IMR-90 (cell line): ENCODE results near the gene ALOX15. TPM values are rescaled to one million over a fixed set of nuclear protein-coding genes. Genes with fewer than 3 reads are reported as not detected.

ENCODE experiments used
- ATAC-seq: fragments of 200-7000 bp; cut with Tn5 transposase; 2 replicates; pipeline ENCODE4 v1.9.1; 2020; ENCODE audit warnings: low read depth, mild to moderate bottlenecking, moderate library complexity
- BruUV-seq: library from RNA; stranded (reverse); fragments of 400-500 nt; replicated peaks from 2 replicates; lab custom pipeline; 2021; lab: Mats Ljungman, UMichigan
- CTCF ChIA-PET: fragments of 300-600 bp; formaldehyde crosslinking; extraction: SDS; loops from one replicate; lab custom pipeline; 2021; ENCODE audit warnings: antibody characterized with exemption; lab: Yijun Ruan, JAX
- POLR2A ChIA-PET: fragments of 300-600 bp; sonication (Branson Sonifier 250); formaldehyde crosslinking; loops from one replicate; lab custom pipeline; 2022; ENCODE audit warnings: antibody characterized with exemption; ENCODE audit not compliant: unreplicated experiment; lab: Charles Lee
- DNase-seq: peaks from one replicate; pipeline ENCODE4 v3.0.0; 2013
- H2AFZ ChIP-seq: replicated peaks from 2 replicates; pipeline ENCODE3; 2013; ENCODE audit warnings: low read length, mild to moderate bottlenecking; ENCODE audit not compliant: poor library complexity
- H2AK5ac ChIP-seq: 2 replicates; pipeline ENCODE4 v1.6.1; 2013; ENCODE audit warnings: low read depth, low read length, inconsistent platforms
- H2AK9ac ChIP-seq: replicated peaks from 2 replicates; pipeline ENCODE3; 2013; ENCODE audit warnings: mild to moderate bottlenecking, low read depth, low read length, moderate library complexity; ENCODE audit not compliant: poor library complexity
- H2BK120ac ChIP-seq: 2 replicates; pipeline ENCODE4 v1.6.1; 2013; ENCODE audit warnings: low read depth, low read length, inconsistent platforms
- H2BK15ac ChIP-seq: 3 replicates; pipeline ENCODE4 v1.6.1; 2013; ENCODE audit warnings: low read depth, low read length, inconsistent platforms
- H2BK20ac ChIP-seq: 2 replicates; pipeline ENCODE4 v1.6.1; 2013; ENCODE audit warnings: low read depth, mild to moderate bottlenecking, inconsistent platforms, low read length, moderate library complexity
- H2BK5ac ChIP-seq: 2 replicates; pipeline ENCODE4 v1.6.1; 2013; ENCODE audit warnings: mild to moderate bottlenecking, low read depth, low read length, inconsistent platforms; ENCODE audit not compliant: poor library complexity, severe bottlenecking
- H3K14ac ChIP-seq: replicated peaks from 2 replicates; pipeline ENCODE4 v1.6.1; 2013; ENCODE audit warnings: low read depth, low read length, inconsistent platforms
- H3K18ac ChIP-seq: 2 replicates; pipeline ENCODE4 v1.6.1; 2013; ENCODE audit warnings: low read depth, low read length, control low read depth
- H3K23ac ChIP-seq: 2 replicates; pipeline ENCODE4 v1.6.1; 2013; ENCODE audit warnings: low read depth, low read length, inconsistent platforms
- H3K27ac ChIP-seq: 2 replicates; pipeline ENCODE4 v1.5.1; 2013; ENCODE audit warnings: mild to moderate bottlenecking, control low read depth, low read length; ENCODE audit not compliant: insufficient read depth
- H3K27me3 ChIP-seq: 2 replicates; pipeline ENCODE4 v1.6.1; 2013; ENCODE audit warnings: low read length; ENCODE audit not compliant: control insufficient read depth, insufficient read depth
- H3K36me3 ChIP-seq: 2 replicates; pipeline ENCODE4 v1.6.1; 2013; ENCODE audit warnings: low read length, mixed read lengths; ENCODE audit not compliant: control insufficient read depth, insufficient read depth
- H3K4ac ChIP-seq: 2 replicates; pipeline ENCODE4 v1.6.1; 2013; ENCODE audit warnings: low read depth, low read length, inconsistent platforms
- H3K4me1 ChIP-seq: 2 replicates; pipeline ENCODE4 v1.6.1; 2013; ENCODE audit warnings: low read length, mixed read lengths; ENCODE audit not compliant: control insufficient read depth, insufficient read depth
- H3K4me2 ChIP-seq: 2 replicates; pipeline ENCODE4 v1.6.1; 2013; ENCODE audit warnings: low read depth, mild to moderate bottlenecking, control low read depth, low read length, moderate library complexity
- H3K4me3 ChIP-seq: 2 replicates; pipeline ENCODE4 v1.5.1; 2013; ENCODE audit warnings: low read depth, mild to moderate bottlenecking, control low read depth, low read length, moderate library complexity; ENCODE audit not compliant: insufficient read depth
- H3K56ac ChIP-seq: 2 replicates; pipeline ENCODE4 v1.6.1; 2013; ENCODE audit warnings: low read length, inconsistent platforms; ENCODE audit not compliant: insufficient read depth; ENCODE audit errors: extremely low read depth
- H3K79me1 ChIP-seq, 2 experiments: 2 replicates each; pipeline ENCODE4 v1.6.1; 2013; ENCODE audit warnings: low read length in 2 of 2, inconsistent platforms in 1 of 2, low read depth in 1 of 2
- H3K9ac ChIP-seq: 2 replicates; pipeline ENCODE4 v1.6.1; 2013; ENCODE audit warnings: low read depth, low read length, control low read depth
- H3K9me1 ChIP-seq: 2 replicates; pipeline ENCODE4 v1.6.1; 2013; ENCODE audit warnings: low read length, inconsistent platforms; ENCODE audit not compliant: insufficient read depth
- H3K9me3 ChIP-seq: 2 replicates; pipeline ENCODE4 v1.6.1; 2013; ENCODE audit warnings: low read length; ENCODE audit not compliant: control insufficient read depth, insufficient read depth
- H4K20me1 ChIP-seq: 2 replicates; pipeline ENCODE4 v1.6.1; 2013; ENCODE audit warnings: low read length, inconsistent platforms; ENCODE audit not compliant: insufficient read depth
- H4K5ac ChIP-seq: 2 replicates; pipeline ENCODE4 v1.6.1; 2013; ENCODE audit warnings: mild to moderate bottlenecking, low read depth, low read length, control low read depth
- H4K8ac ChIP-seq, 2 experiments: 2 replicates each; pipeline ENCODE4 v1.6.1; 2013; ENCODE audit warnings: low read depth in 2 of 2, low read length in 2 of 2, control low read depth in 1 of 2, inconsistent platforms in 1 of 2
- H4K91ac ChIP-seq: 2 replicates; pipeline ENCODE4 v1.6.1; 2013; ENCODE audit warnings: low read depth, low read length, inconsistent platforms; ENCODE audit not compliant: insufficient read depth
- BHLHE40 ChIP-seq: fragments of 150-350 bp; IDR thresholded peaks from 2 replicates; pipeline ENCODE4 v1.6.1; 2016; ENCODE audit warnings: mild to moderate bottlenecking, low read depth, low read length
- CEBPB ChIP-seq: IDR thresholded peaks from 2 replicates; pipeline ENCODE4 v1.6.1; 2012; ENCODE audit warnings: low read depth, low read length, improper control_type of control experiment
- POLR2A ChIP-seq: IDR thresholded peaks from 2 replicates; pipeline ENCODE4 v1.6.1; 2012; ENCODE audit warnings: mild to moderate bottlenecking, low read depth, low read length
- WGBS, 2 experiments: methylation state at CpG; one replicate each; pipeline versions ENCODE4 v1.1.5 to v1.1.7; 2013; ENCODE audit warnings: missing lambda C conversion rate in 2 of 2; ENCODE audit not compliant: insufficient read length in 1 of 2; ENCODE audit errors: extremely low coverage in 2 of 2; 5-methylcytosine and 5-hydroxymethylcytosine counted together
- dilution Hi-C: fragments of 300-500 bp; cut with HindIII; formaldehyde crosslinking; loops from one replicate; pipeline ENCODE4 v1.14.3; 2018; ENCODE audit warnings: low sequenced_read_pairs; ENCODE audit not compliant: unreplicated experiment
- in situ Hi-C: fragments of 300-500 bp; cut with MboI; formaldehyde crosslinking; loops from 3 replicates; pipeline ENCODE4 v1.14.3; 2019; ENCODE audit warnings: low sequenced_read_pairs, inconsistent platforms, mixed read lengths
- intact Hi-C: fragments of 100-400 bp; cut with micrococcal nuclease; formaldehyde crosslinking; loops from 2 replicates; pipeline ENCODE4 v1.10.0; 2022
- polyA plus RNA-seq, 3 experiments: library from polyadenylated mRNA; depleted of rRNA; stranded (reverse); fragments of >200 nt; gene quantifications; 2 replicates each; pipeline ENCODE4 v1.2.3, GENCODE V29; 2012; ENCODE audit warnings: low replicate concordance in 1 of 3
- total RNA-seq: library from RNA; depleted of rRNA; stranded (reverse); fragments of >200 nt; gene quantifications from 2 replicates; pipeline ENCODE4 v1.2.3, GENCODE V29; 2012
- TF ChIP-seq, protein P1 (sequence below): fragments of 150-350 bp; IDR thresholded peaks from 2 replicates; pipeline ENCODE4 v1.6.1; 2016; ENCODE audit warnings: low read depth, mild to moderate bottlenecking, low read length, moderate library complexity, borderline replicate concordance
- TF ChIP-seq, protein P2 (sequence below): conservative IDR thresholded peaks from 2 replicates; pipeline ENCODE4 v1.5.1; 2012; ENCODE audit warnings: mild to moderate bottlenecking, low read depth, low read length, improper control_type of control experiment

ALOX15 gene
- total and polyA plus RNA-seq, 2 of the 4 experiments (the other 2 are of a cell fraction), result not detected

DNA sequence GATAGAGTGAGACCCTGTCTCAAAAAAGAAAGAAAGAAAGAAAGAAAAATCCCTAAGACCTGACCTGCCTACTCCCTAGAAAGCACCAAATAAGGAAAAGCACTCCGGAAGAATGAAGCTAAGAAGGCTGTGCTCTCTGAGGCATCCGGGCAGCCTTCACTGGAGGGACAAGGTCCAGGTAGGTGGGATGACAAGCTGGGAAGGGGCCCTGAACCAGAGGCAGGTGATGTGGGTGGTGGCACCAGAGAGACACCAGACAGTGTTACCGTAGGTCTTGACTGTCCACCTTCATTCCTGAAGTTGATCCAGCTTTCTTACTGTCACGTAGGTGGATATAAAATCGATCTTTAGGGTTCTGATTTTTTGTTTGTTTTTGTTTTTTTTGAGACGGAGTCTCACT, 30.8 kb downstream of the ALOX15 start:
- H2BK120ac ChIP-seq, result no peak overlapping the region
- TF ChIP-seq, protein P1, sequence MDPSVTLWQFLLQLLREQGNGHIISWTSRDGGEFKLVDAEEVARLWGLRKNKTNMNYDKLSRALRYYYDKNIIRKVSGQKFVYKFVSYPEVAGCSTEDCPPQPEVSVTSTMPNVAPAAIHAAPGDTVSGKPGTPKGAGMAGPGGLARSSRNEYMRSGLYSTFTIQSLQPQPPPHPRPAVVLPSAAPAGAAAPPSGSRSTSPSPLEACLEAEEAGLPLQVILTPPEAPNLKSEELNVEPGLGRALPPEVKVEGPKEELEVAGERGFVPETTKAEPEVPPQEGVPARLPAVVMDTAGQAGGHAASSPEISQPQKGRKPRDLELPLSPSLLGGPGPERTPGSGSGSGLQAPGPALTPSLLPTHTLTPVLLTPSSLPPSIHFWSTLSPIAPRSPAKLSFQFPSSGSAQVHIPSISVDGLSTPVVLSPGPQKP, result no peak
- TF ChIP-seq BHLHE40, result no peak
- no peak for TF ChIP-seq CEBPB
- TF ChIP-seq, protein P2, sequence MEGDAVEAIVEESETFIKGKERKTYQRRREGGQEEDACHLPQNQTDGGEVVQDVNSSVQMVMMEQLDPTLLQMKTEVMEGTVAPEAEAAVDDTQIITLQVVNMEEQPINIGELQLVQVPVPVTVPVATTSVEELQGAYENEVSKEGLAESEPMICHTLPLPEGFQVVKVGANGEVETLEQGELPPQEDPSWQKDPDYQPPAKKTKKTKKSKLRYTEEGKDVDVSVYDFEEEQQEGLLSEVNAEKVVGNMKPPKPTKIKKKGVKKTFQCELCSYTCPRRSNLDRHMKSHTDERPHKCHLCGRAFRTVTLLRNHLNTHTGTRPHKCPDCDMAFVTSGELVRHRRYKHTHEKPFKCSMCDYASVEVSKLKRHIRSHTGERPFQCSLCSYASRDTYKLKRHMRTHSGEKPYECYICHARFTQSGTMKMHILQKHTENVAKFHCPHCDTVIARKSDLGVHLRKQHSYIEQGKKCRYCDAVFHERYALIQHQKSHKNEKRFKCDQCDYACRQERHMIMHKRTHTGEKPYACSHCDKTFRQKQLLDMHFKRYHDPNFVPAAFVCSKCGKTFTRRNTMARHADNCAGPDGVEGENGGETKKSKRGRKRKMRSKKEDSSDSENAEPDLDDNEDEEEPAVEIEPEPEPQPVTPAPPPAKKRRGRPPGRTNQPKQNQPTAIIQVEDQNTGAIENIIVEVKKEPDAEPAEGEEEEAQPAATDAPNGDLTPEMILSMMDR, result no peak
- no peak for TF ChIP-seq POLR2A
- POLR2A ChIA-PET, result no interaction called here
- no peaks in the 10 kb centered on the region for H3K36me3 ChIP-seq
- BruUV-seq, result no TSS peak
- H3K79me1 ChIP-seq, result no peaks in the 10 kb centered on the region
- no peak overlapping the region for H3K27ac ChIP-seq
- no peaks in the 10 kb centered on the region for H3K9me1 ChIP-seq
- no peak overlapping the region for H3K14ac ChIP-seq
- ATAC-seq, result no peak
- H4K8ac ChIP-seq, result no peak overlapping the region
- no peak overlapping the region for H3K56ac ChIP-seq
- H3K4ac ChIP-seq, result no peak overlapping the region
- H4K20me1 ChIP-seq, result no peaks in the 10 kb centered on the region
- no peak overlapping the region for H2AK9ac ChIP-seq
- H2BK15ac ChIP-seq, result no peak overlapping the region
- no peak overlapping the region for H2BK20ac ChIP-seq
- H3K9ac ChIP-seq, result no peak overlapping the region
- no peak overlapping the region for H3K23ac ChIP-seq
- dilution Hi-C loops, result no loop called here
- H2AFZ ChIP-seq, result no peak overlapping the region
- intact Hi-C loops, result no loop called here
- H3K9me3 ChIP-seq, result no peaks in the 10 kb centered on the region
- H3K27me3 ChIP-seq, result peaks cover 38% of the 10 kb centered on the region
- peaks cover 7% of the 10 kb centered on the region; the same call in 1 of the 2 replicates for H3K4me1 ChIP-seq
- no peak overlapping the region for H3K4me2 ChIP-seq
- DNase-seq, result no peak
- in situ Hi-C loops, result no loop called here
- CTCF ChIA-PET, result no interaction called here
- no peak overlapping the region for H3K4me3 ChIP-seq
- H2AK5ac ChIP-seq, result no peak overlapping the region
- 57% methylated on average over 1 of the region's 6 CpGs; no CpG with 5 or more reads in 1 of the 2 experiments for WGBS, 2 experiments
- H4K91ac ChIP-seq, result no peak overlapping the region
- no peak overlapping the region for H2BK5ac ChIP-seq
- H4K5ac ChIP-seq, result no peak overlapping the region
- no peak overlapping the region for H3K18ac ChIP-seq
